Upper lobe of left lung (tissue), 4 donors: ENCODE data around the gene NUP210L.

Experiments
- EP300 ChIP-seq, 4 donors: sonication (generic); formaldehyde crosslinking; IDR thresholded peaks; one replicate each; pipeline ENCODE4 v1.5.1; 2017; ENCODE audit warnings: antibody characterized with exemption in 4 of 4, control low read depth in 2 of 4
- POLR2A ChIP-seq, 4 donors: fragments of 450-650 bp; IDR thresholded peaks; one replicate each; pipeline ENCODE4 v1.5.1; 2016 to 2017; ENCODE audit warnings: antibody characterized with exemption in 4 of 4, mild to moderate bottlenecking in 2 of 4
- TF ChIP-seq, protein P1 (sequence below), 6 experiments: fragments of 450-650 bp in 4 of 6; fragments of 200-600 bp in 2 of 6; sonication (generic) in 2 of 6; IDR thresholded peaks; one replicate each; pipeline ENCODE4 v1.5.1; 2016 to 2019; ENCODE audit warnings: antibody characterized with exemption in 6 of 6

DNA sequence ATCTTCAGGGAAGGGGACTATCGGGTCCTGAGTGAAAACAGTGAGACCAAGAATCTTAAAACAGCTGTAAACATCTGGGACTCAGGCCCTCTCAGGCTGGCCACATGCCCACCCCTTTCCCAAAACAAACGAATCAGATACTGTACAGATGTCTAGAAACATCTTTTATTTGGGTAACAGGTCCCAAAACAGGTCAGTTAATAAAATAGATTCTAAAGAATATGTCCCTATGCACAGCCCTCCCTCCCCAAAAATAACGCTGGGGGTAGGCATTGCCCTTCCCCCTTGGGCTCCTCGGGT is 196.0 kb downstream of the NUP210L start:
- TF ChIP-seq, protein P1, sequence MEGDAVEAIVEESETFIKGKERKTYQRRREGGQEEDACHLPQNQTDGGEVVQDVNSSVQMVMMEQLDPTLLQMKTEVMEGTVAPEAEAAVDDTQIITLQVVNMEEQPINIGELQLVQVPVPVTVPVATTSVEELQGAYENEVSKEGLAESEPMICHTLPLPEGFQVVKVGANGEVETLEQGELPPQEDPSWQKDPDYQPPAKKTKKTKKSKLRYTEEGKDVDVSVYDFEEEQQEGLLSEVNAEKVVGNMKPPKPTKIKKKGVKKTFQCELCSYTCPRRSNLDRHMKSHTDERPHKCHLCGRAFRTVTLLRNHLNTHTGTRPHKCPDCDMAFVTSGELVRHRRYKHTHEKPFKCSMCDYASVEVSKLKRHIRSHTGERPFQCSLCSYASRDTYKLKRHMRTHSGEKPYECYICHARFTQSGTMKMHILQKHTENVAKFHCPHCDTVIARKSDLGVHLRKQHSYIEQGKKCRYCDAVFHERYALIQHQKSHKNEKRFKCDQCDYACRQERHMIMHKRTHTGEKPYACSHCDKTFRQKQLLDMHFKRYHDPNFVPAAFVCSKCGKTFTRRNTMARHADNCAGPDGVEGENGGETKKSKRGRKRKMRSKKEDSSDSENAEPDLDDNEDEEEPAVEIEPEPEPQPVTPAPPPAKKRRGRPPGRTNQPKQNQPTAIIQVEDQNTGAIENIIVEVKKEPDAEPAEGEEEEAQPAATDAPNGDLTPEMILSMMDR (IDR thresholded peaks at IDR 0.05) = no peak
- TF ChIP-seq POLR2A (IDR thresholded peaks at IDR 0.05) = no peak
- no peak for TF ChIP-seq EP300 (IDR thresholded peaks at IDR 0.05)
